Activated naive CD4-positive, alpha-beta T cell treated with anti-CD3 and anti-CD28 coated beads, Interleukin-2, amount 10 ng/mL, durations not matched to agents 7 days and 5 days (primary cell): ENCODE measurements around the gene CYP2A7.
"Not testable (repeated sequence)": the region's sequence is repeated elsewhere in the genome, so short reads cannot be mapped to it uniquely, and the experiment has no call there.

Source experiments
- CTCF ChIA-PET: fragments of 350-600 bp; sonication (Branson Sonifier 250); formaldehyde crosslinking; loops from one replicate; lab custom pipeline; 2021; ENCODE audit warnings: antibody characterized with exemption; lab: Charles Lee
- DNase-seq: peaks from one replicate; pipeline ENCODE4 v3.0.0-alpha.2; 2020
- H3K27ac Mint-ChIP-seq: one replicate; pipeline ENCODE4 v1.8.0; 2021; ENCODE audit warnings: mild to moderate bottlenecking, moderate library complexity, mixed read lengths
- H3K27me3 Mint-ChIP-seq: one replicate; pipeline ENCODE4 v1.8.0; 2021; ENCODE audit warnings: mild to moderate bottlenecking, mixed read lengths
- H3K36me3 Mint-ChIP-seq: one replicate; pipeline ENCODE4 v1.8.0; 2021; ENCODE audit warnings: mixed read lengths
- H3K4me1 Mint-ChIP-seq: one replicate; pipeline ENCODE4 v1.8.0; 2021; ENCODE audit warnings: mixed read lengths
- H3K4me3 Mint-ChIP-seq: one replicate; pipeline ENCODE4 v1.8.0; 2021; ENCODE audit warnings: mild to moderate bottlenecking, moderate library complexity, mixed read lengths
- H3K9me3 Mint-ChIP-seq: one replicate; pipeline ENCODE4 v1.8.0; 2021; ENCODE audit warnings: mixed read lengths

CYP2A7 gene

DNA sequence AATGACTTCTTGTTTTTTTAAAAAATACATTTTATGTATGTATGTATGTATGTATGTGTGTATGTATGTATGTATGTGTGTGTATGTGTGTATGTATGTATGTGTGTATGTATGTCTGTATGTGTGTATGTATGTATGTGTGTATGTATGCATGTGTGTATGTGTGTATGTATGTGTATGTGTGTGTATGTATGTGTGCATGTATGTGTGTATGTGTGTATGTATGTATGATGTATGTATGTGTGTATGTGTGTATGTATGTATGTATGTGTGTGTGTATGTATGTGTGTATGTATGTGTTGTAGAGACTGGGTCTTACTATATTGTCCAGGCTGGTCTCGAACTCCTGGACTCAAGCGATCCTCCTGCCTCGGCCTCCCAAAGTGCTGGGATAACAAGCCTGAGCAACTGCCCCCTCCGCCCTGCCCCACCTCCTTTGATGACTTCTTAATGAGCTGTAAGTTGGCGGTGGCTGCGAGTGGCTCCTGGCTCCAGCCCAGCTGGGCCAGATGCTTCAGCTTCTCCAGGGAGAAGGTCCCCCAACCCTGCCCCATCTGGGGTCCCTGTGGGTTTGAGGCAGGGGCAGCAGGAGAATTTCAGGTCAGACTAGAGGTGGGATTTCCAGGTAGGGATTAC is 56.5 kb downstream of the CYP2A7 start:
- H3K27me3 Mint-ChIP-seq, DNase-seq, H3K9me3 Mint-ChIP-seq, H3K4me3 Mint-ChIP-seq: not testable (repeated sequence)
- CTCF ChIA-PET: interaction anchor here (0.6 kb wide), 1 partner anchor 191 kb away, joined by 3 read pairs; no protein-coding TSS in a partner anchor
- peak overlapping the region; percentile 61 for H3K27ac Mint-ChIP-seq
- peaks cover 19% of the 10 kb centered on the region for H3K36me3 Mint-ChIP-seq
- peaks cover 29% of the 10 kb centered on the region for H3K4me1 Mint-ChIP-seq
